ENCODE measurements around the gene TTLL6. TPM values are rescaled to one million over a fixed set of nuclear protein-coding genes. Genes with fewer than 3 reads are reported as not detected.

TTLL6 gene
- not detected for total RNA-seq
- total RNA-seq (2013): not detected
- total RNA-seq: 0 to 0.14 (median 0) reads per million in 29 experiments

DNA sequence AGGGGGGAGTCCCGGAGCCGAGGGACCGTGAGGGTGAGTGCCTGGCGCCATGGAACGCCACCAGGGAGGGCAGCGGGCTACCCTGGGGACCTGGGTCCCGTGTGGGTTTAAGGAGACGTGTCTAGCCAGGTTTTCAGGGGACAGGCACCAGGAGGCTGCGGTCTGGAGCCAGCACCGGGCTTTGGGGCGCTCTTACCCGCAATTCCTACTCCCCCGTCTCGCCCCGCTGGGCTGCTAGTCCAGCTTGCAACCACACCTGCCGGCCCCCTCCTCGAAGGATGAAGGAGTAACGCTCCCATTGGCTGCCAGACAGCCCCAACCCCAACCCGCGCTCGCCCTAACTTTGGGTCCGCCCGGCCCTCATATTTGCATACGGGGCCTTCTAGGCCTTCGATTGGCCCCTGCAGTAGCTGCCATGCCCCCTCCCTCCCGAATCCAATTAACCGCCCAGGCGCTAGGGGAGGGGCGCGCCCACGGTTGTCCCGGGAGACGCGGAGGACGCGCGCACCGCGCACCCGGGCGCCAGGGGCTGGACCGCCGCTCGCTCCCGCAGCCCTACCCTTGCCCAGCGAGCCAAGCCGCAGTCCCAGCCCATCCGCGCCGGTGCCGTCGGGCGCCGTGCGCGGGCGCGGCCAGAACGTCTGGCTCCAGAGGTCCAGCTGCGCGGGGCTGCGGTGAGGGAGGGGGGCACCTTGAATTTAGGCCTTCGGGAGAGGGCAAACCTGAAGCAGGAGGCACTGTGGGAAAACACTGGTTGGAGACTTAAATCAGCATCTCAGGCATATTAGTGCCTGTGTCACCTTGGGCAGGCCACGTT is at the start of gene TTLL6:
TTLL6 (minus strand) TSS at position 456 of the 817 bp plus-strand sequence; CDS start at position 299, 157 bp downstream.
- no peak within 1 kb of the TSS for H3K27ac ChIP-seq (ENCODE audit: low read length)
- no peaks in the 10 kb centered on the region for H3K36me3 ChIP-seq (ENCODE audit: control insufficient read depth in 2 of 2, extremely low read depth in 1 of 2, insufficient read depth in 1 of 2, low read length in 1 of 2)
- no peaks in the 10 kb centered on the region for H3K36me3 Mint-ChIP-seq
- peak within 1 kb of the TSS; percentile 71 to 82 (median 73) for H3K4me3 Mint-ChIP-seq
- H3K4me1 Mint-ChIP-seq: peaks cover 11 to 22% (median 18%) of the 10 kb centered on the region in 3 donors
- POLR2A ChIA-PET: interaction anchor here (0.5 kb wide), 2 partner anchors 72 to 464 kb away, joined by 3 to 4 read pairs; no protein-coding TSS in a partner anchor
- peaks cover 2 to 67% of the 10 kb centered on the region in 2 experiments for H3K27me3 ChIP-seq (replicated peaks in 1 of 2; ENCODE audit: control insufficient read depth in 2 of 2, extremely low read depth in 1 of 2, insufficient read depth in 2 of 2, low read length in 1 of 2)
- H3K9me3 ChIP-seq: no peaks in the 10 kb centered on the region
- peaks cover 2 to 22% of the 10 kb centered on the region in 2 experiments for H3K4me1 ChIP-seq (ENCODE audit: control insufficient read depth in 1 of 2, extremely low read depth in 1 of 2, insufficient read depth in 2 of 2, low read length in 2 of 2)
- no peak within 1 kb of the TSS for H3K27ac Mint-ChIP-seq
- 2% methylated on average over 59 of the region's 64 CpGs for WGBS (ENCODE audit: insufficient coverage)
- H3K27me3 Mint-ChIP-seq: peaks cover 7 to 38% of the 10 kb centered on the region in 2 donors
- CTCF ChIA-PET: interaction anchor here (0.8 to 7.8 kb wide), 5 partner anchors 15 to 67 kb away, joined by 4 to 96 read pairs (median 15); no protein-coding TSS in a partner anchor
- peak; percentile 96 for ATAC-seq (replicated peaks in 1 of 4)
- H3K9me3 Mint-ChIP-seq: no peaks in the 10 kb centered on the region
- H3K4me3 ChIP-seq (ENCODE audit: control insufficient read depth in 1 of 2, extremely low read depth in 1 of 2, low read length in 1 of 2): peak within 1 kb of the TSS; percentile 43 to 64
- DNase-seq: peak; percentile 32 to 87 (median 78)

- H3K4me1 Mint-ChIP-seq: peaks cover 0 to 3% (median 0%) of the 10 kb centered on the region in 3 donors
- H3K4me1 ChIP-seq (ENCODE audit: control insufficient read depth in 1 of 2, extremely low read depth in 1 of 2, insufficient read depth in 2 of 2, low read length in 2 of 2): no peaks in the 10 kb centered on the region
- peaks cover 10 to 64% of the 10 kb centered on the region in 2 donors for H3K36me3 ChIP-seq (ENCODE audit: control insufficient read depth in 2 of 2, extremely low read depth in 1 of 2, insufficient read depth in 1 of 2, low read length in 1 of 2)
- H3K36me3 Mint-ChIP-seq: peaks cover 49% of the 10 kb centered on the region
- ATAC-seq (replicated peaks in 1 of 4) (no peak), DNase-seq (no peak)
- H3K4me3 Mint-ChIP-seq: no peak overlapping the region
- H3K9me3 ChIP-seq: no peaks in the 10 kb centered on the region
- H3K27me3 Mint-ChIP-seq: no peaks in the 10 kb centered on the region
- H3K9me3 Mint-ChIP-seq: no peaks in the 10 kb centered on the region
- H3K27ac ChIP-seq (ENCODE audit: low read length): no peak overlapping the region
- POLR2A ChIA-PET: interaction anchor here in 1 of 2 donors (1.1 kb wide), 1 partner anchor 22 kb away, joined by 3 read pairs; no protein-coding TSS in a partner anchor
- CTCF ChIA-PET: interaction anchor here in 1 of 2 donors (0.5 kb wide), 1 partner anchor 23 kb away, joined by 4 read pairs; no protein-coding TSS in a partner anchor
- no peaks in the 10 kb centered on the region for H3K27me3 ChIP-seq (replicated peaks in 1 of 2; ENCODE audit: control insufficient read depth in 2 of 2, extremely low read depth in 1 of 2, insufficient read depth in 2 of 2, low read length in 1 of 2)
- 100% methylated on average over 3 of the region's 4 CpGs for WGBS (ENCODE audit: insufficient coverage)
- no peak overlapping the region for H3K27ac Mint-ChIP-seq
- H3K4me3 ChIP-seq (ENCODE audit: control insufficient read depth in 1 of 2, extremely low read depth in 1 of 2, low read length in 1 of 2): no peak overlapping the region
Measured at GRCh38 chr17:48860456-48860855, 43.4 kb upstream of the TTLL6 start.

GRCh38 chr17:48860034-48860433 is 43.0 kb upstream of the TTLL6 start:
- Mint-ChIP-seq H3K4me1 (peaks cover 0 to 3% (median 0%) of the 10 kb centered on the region in 3 donors), H3K4me3 (no peak overlapping the region), H3K36me3 (peaks cover 51% of the 10 kb centered on the region), H3K27me3 (no peaks in the 10 kb centered on the region), H3K27ac (no peak overlapping the region), H3K9me3 (no peaks in the 10 kb centered on the region)
- H3K4me1 ChIP-seq (ENCODE audit: control insufficient read depth in 1 of 2, extremely low read depth in 1 of 2, insufficient read depth in 2 of 2, low read length in 2 of 2): no peaks in the 10 kb centered on the region
- no CpG with 5 or more reads among the region's 3 CpGs for WGBS (ENCODE audit: insufficient coverage)
- ChIA-PET CTCF (no interaction called here), POLR2A (interaction anchor here in 1 of 2 donors (1.1 kb wide), 1 partner anchor 22 kb away, joined by 3 read pairs; no protein-coding TSS in a partner anchor)
- H3K4me3 ChIP-seq (ENCODE audit: control insufficient read depth in 1 of 2, extremely low read depth in 1 of 2, low read length in 1 of 2): no peak overlapping the region
- DNase-seq (no peak), ATAC-seq (replicated peaks in 1 of 4) (no peak)
- H3K27me3 ChIP-seq (replicated peaks in 1 of 2; ENCODE audit: control insufficient read depth in 2 of 2, extremely low read depth in 1 of 2, insufficient read depth in 2 of 2, low read length in 1 of 2): no peaks in the 10 kb centered on the region
- H3K9me3 ChIP-seq: no peaks in the 10 kb centered on the region
- H3K27ac ChIP-seq (ENCODE audit: low read length): no peak overlapping the region
- H3K36me3 ChIP-seq (ENCODE audit: control insufficient read depth in 2 of 2, extremely low read depth in 1 of 2, insufficient read depth in 1 of 2, low read length in 1 of 2): peaks cover 10 to 68% of the 10 kb centered on the region in 2 donors

DNA sequence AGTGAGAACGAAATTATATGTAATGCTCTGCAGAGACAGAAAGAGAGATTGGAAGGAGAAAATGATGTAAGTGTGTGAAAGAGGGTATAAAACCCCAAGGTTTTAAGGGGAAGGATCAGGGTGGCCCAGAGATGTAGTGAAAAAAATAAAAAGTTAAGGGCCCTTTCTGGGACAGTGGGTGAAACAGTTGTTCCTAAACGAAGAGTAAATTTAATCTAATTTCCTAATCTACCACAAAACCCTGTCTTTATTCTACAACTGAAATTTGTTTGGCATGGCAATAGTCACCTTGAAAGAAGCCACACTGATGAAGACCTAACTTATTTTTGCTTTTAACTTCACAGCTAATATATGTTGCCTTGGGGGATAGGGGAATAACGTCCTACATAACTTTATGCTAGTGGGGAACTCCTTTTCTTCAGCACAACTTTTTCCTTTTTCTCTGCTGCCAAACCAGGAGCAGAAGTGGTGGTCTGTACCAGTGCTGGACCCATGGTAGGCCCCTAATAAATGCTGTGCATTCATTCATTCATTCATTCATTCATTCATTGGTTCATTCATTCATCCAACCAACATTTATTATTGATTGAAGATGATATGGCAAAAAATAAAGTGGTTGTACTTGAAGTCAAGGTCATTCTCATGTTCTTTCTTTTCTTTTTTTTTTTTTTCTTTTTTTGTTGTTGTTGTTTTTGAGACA is 39.2 kb upstream of the TTLL6 start:
- peaks cover 49% of the 10 kb centered on the region for H3K36me3 Mint-ChIP-seq
- H3K4me3 Mint-ChIP-seq: no peak overlapping the region
- no peak overlapping the region for H3K4me3 ChIP-seq (ENCODE audit: control insufficient read depth in 1 of 2, extremely low read depth in 1 of 2, low read length in 1 of 2)
- ATAC-seq (replicated peaks in 1 of 4) (no peak), DNase-seq (no peak)
- H3K9me3 ChIP-seq: no peaks in the 10 kb centered on the region
- no peak overlapping the region for H3K27ac ChIP-seq (ENCODE audit: low read length)
- ChIA-PET CTCF (no interaction called here), POLR2A (interaction anchor here in 1 of 2 donors (1.3 kb wide), 1 partner anchor 20 kb away, joined by 3 read pairs; no protein-coding TSS in a partner anchor)
- 67% methylated on average over 1 of the region's 3 CpGs for WGBS (ENCODE audit: insufficient coverage)
- peaks cover 1 to 5% (median 2%) of the 10 kb centered on the region in 3 donors for H3K4me1 Mint-ChIP-seq
- H3K36me3 ChIP-seq (ENCODE audit: control insufficient read depth in 2 of 2, extremely low read depth in 1 of 2, insufficient read depth in 1 of 2, low read length in 1 of 2): peaks cover 4 to 72% of the 10 kb centered on the region in 2 donors
- no peaks in the 10 kb centered on the region for H3K27me3 ChIP-seq (replicated peaks in 1 of 2; ENCODE audit: control insufficient read depth in 2 of 2, extremely low read depth in 1 of 2, insufficient read depth in 2 of 2, low read length in 1 of 2)
- no peaks in the 10 kb centered on the region for H3K4me1 ChIP-seq (ENCODE audit: control insufficient read depth in 1 of 2, extremely low read depth in 1 of 2, insufficient read depth in 2 of 2, low read length in 2 of 2)
- H3K27me3 Mint-ChIP-seq: no peaks in the 10 kb centered on the region
- H3K9me3 Mint-ChIP-seq: no peaks in the 10 kb centered on the region
- no peak overlapping the region for H3K27ac Mint-ChIP-seq

DNA sequence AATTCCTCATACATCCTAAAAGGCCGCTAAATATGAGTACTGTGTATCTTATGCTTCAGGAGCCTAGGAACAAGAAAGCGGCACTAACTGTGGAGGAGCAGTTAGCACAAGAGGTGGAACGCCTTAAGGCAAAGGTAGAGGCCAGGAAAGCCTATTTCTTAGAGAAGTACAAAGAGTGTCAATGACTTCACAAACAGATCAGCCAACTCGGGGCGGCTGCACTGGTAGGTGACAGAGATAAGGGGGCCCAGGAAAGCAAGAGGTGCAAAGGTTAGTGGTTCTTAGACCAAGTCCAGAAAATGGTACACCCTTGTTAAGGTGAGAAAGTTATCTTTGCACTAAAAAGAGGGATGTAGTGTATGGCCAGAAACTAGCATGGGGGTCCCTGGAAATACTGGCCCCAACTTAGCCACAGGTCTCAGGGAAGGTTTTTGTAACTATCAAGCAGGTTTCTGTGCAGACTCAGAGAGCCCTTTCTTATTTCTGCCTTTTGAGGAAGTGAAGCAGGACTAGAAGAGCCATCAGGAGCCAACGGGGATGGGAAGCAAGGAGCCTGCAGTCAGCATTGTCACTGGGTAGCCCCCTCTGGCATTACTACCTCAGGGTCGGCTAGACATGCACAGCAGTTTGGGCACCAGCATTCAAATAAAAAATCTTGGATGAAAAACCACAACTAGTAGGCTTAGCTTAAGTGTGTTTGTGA is 37.9 kb upstream of the TTLL6 start:
- Mint-ChIP-seq H3K27me3 (no peaks in the 10 kb centered on the region), H3K4me1 (peaks cover 9 to 13% (median 11%) of the 10 kb centered on the region in 3 donors), H3K36me3 (peaks cover 49% of the 10 kb centered on the region), H3K27ac (no peak overlapping the region), H3K4me3 (no peak overlapping the region), H3K9me3 (no peaks in the 10 kb centered on the region)
- ATAC-seq (replicated peaks in 1 of 4): no peak
- H3K9me3 ChIP-seq: no peaks in the 10 kb centered on the region
- no peaks in the 10 kb centered on the region for H3K27me3 ChIP-seq (replicated peaks in 1 of 2; ENCODE audit: control insufficient read depth in 2 of 2, extremely low read depth in 1 of 2, insufficient read depth in 2 of 2, low read length in 1 of 2)
- no peaks in the 10 kb centered on the region for H3K4me1 ChIP-seq (ENCODE audit: control insufficient read depth in 1 of 2, extremely low read depth in 1 of 2, insufficient read depth in 2 of 2, low read length in 2 of 2)
- POLR2A ChIA-PET: interaction anchor here in 1 of 2 donors (1.3 kb wide), 1 partner anchor 18 kb away, joined by 3 read pairs; no protein-coding TSS in a partner anchor
- no peak overlapping the region for H3K27ac ChIP-seq (ENCODE audit: low read length)
- peaks cover 0 to 64% of the 10 kb centered on the region in 2 donors for H3K36me3 ChIP-seq (ENCODE audit: control insufficient read depth in 2 of 2, extremely low read depth in 1 of 2, insufficient read depth in 1 of 2, low read length in 1 of 2)
- no peak overlapping the region for H3K4me3 ChIP-seq (ENCODE audit: control insufficient read depth in 1 of 2, extremely low read depth in 1 of 2, low read length in 1 of 2)
- WGBS (ENCODE audit: insufficient coverage): 94% methylated on average over 6 of the region's 7 CpGs
- no peak for DNase-seq
- CTCF ChIA-PET: interaction anchor here in 1 of 2 donors (0.6 kb wide), 1 partner anchor 19 kb away, joined by 3 read pairs; no protein-coding TSS in a partner anchor

Measured in T-cell (primary cell).